ENCODE measurements around the gene JUP. TPM values are rescaled to one million over a fixed set of nuclear protein-coding genes. Genes with fewer than 3 reads are reported as not detected.
A peak's percentile ranks its signal among the peaks of the same experiment; 100 is the strongest.

The JUP gene
- total RNA-seq, 2 experiments from 2014 or later = 1.5 to 1.8 TPM

DNA sequence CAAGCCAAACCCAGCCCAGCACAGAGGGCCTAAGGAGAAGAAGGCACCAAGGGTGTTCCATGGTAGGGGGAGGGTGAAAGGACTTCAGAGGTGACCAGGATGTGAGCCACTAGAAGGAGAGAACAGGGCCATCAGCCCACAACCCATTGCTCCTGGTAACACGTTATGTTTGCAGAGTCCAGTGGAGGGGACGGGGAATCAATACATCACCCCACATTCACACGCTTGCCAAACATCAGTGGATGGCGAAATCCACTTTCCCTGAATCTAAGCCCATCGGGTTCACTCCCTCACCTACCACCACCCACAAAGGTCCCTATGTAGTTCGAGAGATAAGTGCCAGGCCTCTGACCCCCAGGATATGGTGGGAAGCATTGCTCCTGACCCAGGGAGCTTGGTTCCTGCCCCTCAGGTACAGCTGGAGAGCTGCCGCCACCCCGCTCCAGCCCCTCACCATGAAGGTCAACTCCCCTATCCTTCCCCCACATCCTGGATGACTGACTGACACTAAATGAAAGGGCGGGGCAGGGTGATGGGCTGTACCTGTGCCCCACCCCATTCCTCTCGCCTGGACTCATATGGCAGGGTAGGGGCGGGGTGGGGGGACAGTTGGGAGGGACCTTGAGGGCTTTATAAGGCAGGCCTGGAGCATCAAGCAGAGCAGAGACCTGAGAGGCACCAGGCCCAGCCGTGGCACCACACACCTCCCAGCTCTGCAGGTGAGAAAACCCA lies 74.7 kb downstream of the JUP start, which contains the start of gene GAST:
TSS of gene GAST (plus strand) at position 663 of the 732 bp plus-strand sequence. CDS start 3,106 bp downstream, outside the sequence.
- TF ChIP-seq, protein P1, sequence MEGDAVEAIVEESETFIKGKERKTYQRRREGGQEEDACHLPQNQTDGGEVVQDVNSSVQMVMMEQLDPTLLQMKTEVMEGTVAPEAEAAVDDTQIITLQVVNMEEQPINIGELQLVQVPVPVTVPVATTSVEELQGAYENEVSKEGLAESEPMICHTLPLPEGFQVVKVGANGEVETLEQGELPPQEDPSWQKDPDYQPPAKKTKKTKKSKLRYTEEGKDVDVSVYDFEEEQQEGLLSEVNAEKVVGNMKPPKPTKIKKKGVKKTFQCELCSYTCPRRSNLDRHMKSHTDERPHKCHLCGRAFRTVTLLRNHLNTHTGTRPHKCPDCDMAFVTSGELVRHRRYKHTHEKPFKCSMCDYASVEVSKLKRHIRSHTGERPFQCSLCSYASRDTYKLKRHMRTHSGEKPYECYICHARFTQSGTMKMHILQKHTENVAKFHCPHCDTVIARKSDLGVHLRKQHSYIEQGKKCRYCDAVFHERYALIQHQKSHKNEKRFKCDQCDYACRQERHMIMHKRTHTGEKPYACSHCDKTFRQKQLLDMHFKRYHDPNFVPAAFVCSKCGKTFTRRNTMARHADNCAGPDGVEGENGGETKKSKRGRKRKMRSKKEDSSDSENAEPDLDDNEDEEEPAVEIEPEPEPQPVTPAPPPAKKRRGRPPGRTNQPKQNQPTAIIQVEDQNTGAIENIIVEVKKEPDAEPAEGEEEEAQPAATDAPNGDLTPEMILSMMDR (IDR thresholded peaks at IDR 0.05) = no peak
- Mint-ChIP-seq H3K4me1 (ENCODE audit: low read depth) (peaks cover 5% of the 10 kb centered on the region), H3K4me3 (no peak within 1 kb of the TSS), H3K27ac (no peak within 1 kb of the TSS), H3K9me3 (no peaks in the 10 kb centered on the region), H3K36me3 (ENCODE audit: low read depth) (no peaks in the 10 kb centered on the region), H3K27me3 (peaks cover 5% of the 10 kb centered on the region)
- ATAC-seq = no peak
- CTCF ChIA-PET = no interaction called here
- intact Hi-C loops (cut with micrococcal nuclease) = no loop called here
- DNase-seq = no peak
- POLR2A ChIA-PET = no interaction called here

DNA sequence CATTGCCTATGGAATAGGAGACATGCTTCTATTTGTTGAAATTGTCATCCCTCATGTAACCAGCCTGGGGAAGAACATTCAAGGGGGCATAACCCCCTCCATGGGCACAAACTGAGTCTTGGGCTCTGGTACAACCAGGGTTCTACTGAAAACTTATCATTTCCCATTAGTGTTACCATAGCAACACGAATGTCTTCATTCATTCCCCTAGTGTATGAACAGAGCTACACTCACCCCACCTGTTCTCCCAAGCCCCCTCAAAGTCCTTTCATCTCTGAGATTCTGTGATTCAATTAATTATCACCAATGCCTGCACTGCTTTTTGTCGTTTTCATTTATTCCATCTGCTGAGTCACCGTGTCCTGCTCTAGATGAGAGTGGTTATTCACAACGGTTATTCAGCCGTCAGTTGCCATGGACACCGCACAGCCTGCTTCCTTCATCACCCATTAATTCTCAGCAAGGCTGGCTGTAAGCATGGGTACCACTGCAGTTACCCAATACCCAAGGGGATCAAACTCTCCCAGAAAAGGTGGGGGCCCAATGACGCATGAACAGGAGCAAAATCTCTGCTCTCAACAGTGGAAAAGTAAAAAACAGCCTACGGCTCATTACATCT lies 75.9 kb downstream of the JUP start:
- Mint-ChIP-seq H3K9me3 (no peaks in the 10 kb centered on the region), H3K4me3 (no peak overlapping the region), H3K4me1 (ENCODE audit: low read depth) (peaks cover 5% of the 10 kb centered on the region), H3K36me3 (ENCODE audit: low read depth) (no peaks in the 10 kb centered on the region), H3K27me3 (peaks cover 5% of the 10 kb centered on the region), H3K27ac (no peak overlapping the region)
- DNase-seq (peak; percentile 65), ATAC-seq (peak; percentile 67)
- TF ChIP-seq, protein P1 (IDR thresholded peaks at IDR 0.05) = no peak
- intact Hi-C loops (cut with micrococcal nuclease) = no loop called here
- POLR2A ChIA-PET = interaction anchor here (9.7 kb wide), 1 partner anchor 18 kb away, joined by 88 read pairs; the partner anchor contains the start of gene EIF1
- CTCF ChIA-PET = interaction anchor here (0.9 to 1.2 kb wide), 2 partner anchors 15 to 21 kb away, joined by 3 to 6 read pairs; no protein-coding TSS in a partner anchor

DNA sequence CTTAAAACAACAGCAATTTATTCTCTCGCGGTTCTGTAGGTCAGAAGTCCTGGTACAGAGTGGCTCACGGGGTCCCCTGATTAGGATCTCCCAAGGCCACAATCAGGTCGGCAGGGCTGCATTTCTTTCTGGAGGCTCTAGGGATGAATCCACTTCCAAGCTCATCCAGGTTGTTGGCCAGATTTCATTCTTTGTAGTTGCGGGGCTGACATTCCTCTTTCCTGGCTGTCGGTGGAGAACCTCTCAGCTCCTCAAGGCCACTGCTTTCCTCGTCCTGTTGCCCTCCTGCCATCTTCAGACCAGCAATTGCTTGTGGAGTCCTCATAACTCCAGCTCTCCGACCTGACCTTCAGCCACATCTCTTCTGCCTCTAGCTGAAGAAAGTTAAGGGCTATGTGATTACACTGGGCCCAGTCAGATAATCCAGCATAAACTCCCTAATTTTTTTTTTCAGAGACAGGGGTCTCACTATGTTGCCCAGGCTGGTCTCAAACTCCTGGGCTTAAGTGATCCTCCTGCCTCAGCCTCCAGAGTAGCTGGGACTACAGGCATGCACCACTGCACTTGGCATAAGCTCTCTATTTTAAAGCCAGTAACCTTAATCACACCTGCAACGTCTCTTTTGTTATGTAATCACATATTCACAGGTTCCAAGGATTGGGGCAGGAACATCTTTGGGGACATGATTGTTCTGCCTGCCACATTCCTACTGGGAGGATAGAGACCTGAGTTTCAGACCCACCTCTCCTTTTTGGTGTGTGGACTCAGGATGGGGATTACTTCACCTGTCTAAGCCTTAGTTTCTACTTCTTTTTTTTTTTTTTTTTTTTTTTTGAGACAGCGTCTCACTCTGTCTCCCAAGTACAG lies 78.5 kb downstream of the JUP start:
- H3K9me3 Mint-ChIP-seq = no peaks in the 10 kb centered on the region
- H3K27me3 Mint-ChIP-seq = peaks cover 5% of the 10 kb centered on the region
- H3K36me3 Mint-ChIP-seq (ENCODE audit: low read depth) = no peaks in the 10 kb centered on the region
- H3K27ac Mint-ChIP-seq = no peak overlapping the region
- TF ChIP-seq, protein P1 (IDR thresholded peaks at IDR 0.05) = no peak
- CTCF ChIA-PET = interaction anchor here (0.9 to 3.7 kb wide), 5 partner anchors 12 to 94 kb away, joined by 3 to 24 read pairs (median 4); no protein-coding TSS in a partner anchor
- POLR2A ChIA-PET = interaction anchor here (9.7 kb wide), 1 partner anchor 15 kb away, joined by 88 read pairs; the partner anchor contains the start of gene EIF1
- no peak for DNase-seq
- no peak overlapping the region for H3K4me3 Mint-ChIP-seq
- no peak for ATAC-seq
- intact Hi-C loops (cut with micrococcal nuclease) = no loop called here
- peaks cover 5% of the 10 kb centered on the region for H3K4me1 Mint-ChIP-seq (ENCODE audit: low read depth)

DNA sequence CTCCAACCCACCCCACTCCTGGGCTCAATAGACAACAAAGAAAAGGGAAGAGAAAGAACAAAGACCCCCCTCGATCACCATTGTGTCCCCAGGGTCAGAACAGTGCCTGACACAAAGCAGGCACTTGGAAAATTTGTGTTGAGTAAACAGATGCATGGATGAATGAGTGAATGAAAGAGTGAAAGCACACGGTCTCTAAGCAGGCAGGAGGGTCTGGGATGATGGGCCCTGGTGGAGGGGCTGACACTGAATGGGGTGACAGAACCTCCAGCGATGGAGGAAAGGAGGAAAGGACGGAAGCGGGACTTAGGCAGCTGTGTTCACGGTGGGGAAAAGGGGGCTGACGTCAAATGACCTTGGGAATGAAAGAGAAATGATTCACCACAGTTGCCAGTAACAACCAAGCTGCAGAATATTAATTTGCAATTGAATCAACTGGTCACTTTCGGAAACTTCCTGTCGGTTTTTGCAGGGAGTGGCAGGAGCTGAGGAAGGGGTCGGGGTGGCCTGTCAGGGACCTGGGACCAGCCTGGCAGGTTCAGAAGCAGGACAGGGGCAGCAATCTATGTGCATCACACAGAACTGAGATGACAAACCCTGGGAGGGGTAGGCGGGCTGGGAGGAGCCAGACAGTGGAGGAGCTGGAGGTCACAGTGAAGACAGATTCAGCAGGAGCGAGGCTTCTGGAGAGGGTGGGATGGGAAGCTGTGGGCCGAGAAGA lies 81.1 kb downstream of the JUP start:
- H3K9me3 Mint-ChIP-seq = no peaks in the 10 kb centered on the region

More for the DNA sequence above, 81.1 kb downstream of the JUP start:
- ATAC-seq = no peak
- Mint-ChIP-seq H3K4me3 (no peak overlapping the region), H3K27ac (no peak overlapping the region), H3K36me3 (ENCODE audit: low read depth) (no peaks in the 10 kb centered on the region), H3K4me1 (ENCODE audit: low read depth) (peaks cover 4% of the 10 kb centered on the region), H3K27me3 (peaks cover 3% of the 10 kb centered on the region)
- intact Hi-C loops (cut with micrococcal nuclease) = no loop called here
- no peak for DNase-seq
- POLR2A ChIA-PET = interaction anchor here (0.6 to 9.7 kb wide), 2 partner anchors 13 to 259 kb away, joined by 3 to 88 read pairs; partner anchors contain the start of gene EIF1
- TF ChIP-seq, protein P1 (IDR thresholded peaks at IDR 0.05) = no peak
- CTCF ChIA-PET = interaction anchor here (3.7 kb wide), 1 partner anchor 10 kb away, joined by 24 read pairs; no protein-coding TSS in a partner anchor

Other genes with a start within 250 kb of the JUP start
- gene KRT9, start 214.7 kb downstream of the JUP start, total RNA-seq = not detected
- not detected for gene KRT14, start 199.8 kb downstream of the JUP start, total RNA-seq
- gene KRT16, start 173.9 kb downstream of the JUP start, total RNA-seq = not detected
- not detected for gene KRT17, start 162.1 kb downstream of the JUP start, total RNA-seq
- gene EIF1, start 97.8 kb downstream of the JUP start, total RNA-seq = 100 to 1,000 TPM; 924 to 930 TPM
- not detected for gene GAST, start 74.4 kb downstream of the JUP start, total RNA-seq
- gene HAP1, start 52.1 kb downstream of the JUP start, total RNA-seq = under 1 TPM; 0.07 to 0.09 TPM
- 1 to 10 TPM; 2.6 to 3.2 TPM for gene P3H4, start 25.2 kb upstream of the JUP start, total RNA-seq
- 1 to 10 TPM in 1 of 2 experiments, under 1 TPM in 1; 0.74 to 1.2 TPM for gene FKBP10, start 26.3 kb upstream of the JUP start, total RNA-seq
- gene NT5C3B, start 49.5 kb upstream of the JUP start, total RNA-seq = 10 to 100 TPM; 30.5 to 32.3 TPM
- gene KLHL10, start 51.1 kb upstream of the JUP start, total RNA-seq = under 1 TPM in 1 of 2 experiments, not detected in 1; 0.36 TPM
- gene KLHL11, start 78.7 kb upstream of the JUP start, total RNA-seq = 10 to 100 TPM; 19.2 to 19.6 TPM
- 100 to 1,000 TPM; 185 to 186 TPM for gene ACLY, start 132.2 kb upstream of the JUP start, total RNA-seq
- 1 to 10 TPM in 1 of 2 experiments, under 1 TPM in 1; 0.81 to 1.4 TPM for gene ODAD4, start 143.9 kb upstream of the JUP start, total RNA-seq
- gene CNP, start 180.1 kb upstream of the JUP start, total RNA-seq = 10 to 100 TPM; 50.1 to 54.5 TPM
- gene DNAJC7, start 230.7 kb upstream of the JUP start, total RNA-seq = 10 to 100 TPM; 86.7 to 90.3 TPM
- 10 to 100 TPM; 13.8 to 15.0 TPM for gene NKIRAS2, start 233.4 kb upstream of the JUP start, total RNA-seq